ENCODE measurements around the gene SLC22A3.
A peak's percentile ranks its signal among the peaks of the same experiment; 100 is the strongest.

SLC22A3 gene

DNA sequence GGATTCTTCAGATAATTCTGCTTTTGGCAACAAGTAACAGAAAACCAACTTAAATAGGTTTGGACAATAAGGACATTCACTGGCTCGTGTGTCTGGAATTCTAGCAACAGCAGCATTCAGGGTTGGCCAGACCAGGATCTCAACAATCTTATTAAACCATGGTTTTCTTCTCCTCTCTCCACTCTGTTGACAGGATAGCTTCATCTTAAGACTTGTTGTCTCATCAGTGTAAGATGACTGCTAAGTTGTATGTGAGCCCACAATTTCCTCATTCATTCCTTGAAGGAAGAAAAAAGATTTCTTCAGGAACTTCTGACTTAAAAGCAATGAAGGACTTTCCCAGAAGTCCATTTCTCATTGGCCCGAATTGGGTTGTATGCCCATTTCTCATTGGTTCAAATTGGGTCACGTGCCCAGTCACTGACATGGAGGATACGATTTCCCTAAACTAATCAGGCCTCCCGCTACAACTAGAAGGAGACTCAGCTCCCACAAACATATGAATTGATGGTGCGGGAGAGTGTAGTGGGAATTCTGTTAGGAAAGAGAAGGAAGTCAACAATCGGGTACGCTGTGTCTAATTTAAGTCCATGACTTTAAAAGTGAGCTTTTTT is 83.7 kb downstream of the SLC22A3 start:
- Histone ChIP-seq H3K27me3 (ENCODE audit: insufficient read depth, insufficient read length) (no peaks in the 10 kb centered on the region), H3K4me3 (ENCODE audit: insufficient read length, low read depth) (no peak overlapping the region), H3K4me1 (ENCODE audit: insufficient read depth, insufficient read length) (no peaks in the 10 kb centered on the region), H3K9me3 (ENCODE audit: insufficient read depth, low read length) (no peaks in the 10 kb centered on the region), H3K36me3 (ENCODE audit: insufficient read depth, insufficient read length, low read length) (no peaks in the 10 kb centered on the region), H3K9ac (ENCODE audit: insufficient read length, low read depth) (no peak overlapping the region)
- TF ChIP-seq ZNF274 (IDR thresholded peaks at IDR 0.05; ENCODE audit: low read depth, low read length) = no peak
- no peak for TF ChIP-seq SUZ12 (IDR thresholded peaks at IDR 0.05; ENCODE audit: extremely low read depth, insufficient read depth, insufficient read length)
- TF ChIP-seq YY1 (IDR thresholded peaks at IDR 0.05; ENCODE audit: insufficient read depth, insufficient read length) = no peak
- no peak for DNase-seq (ENCODE audit: low read depth, low spot score)

DNA sequence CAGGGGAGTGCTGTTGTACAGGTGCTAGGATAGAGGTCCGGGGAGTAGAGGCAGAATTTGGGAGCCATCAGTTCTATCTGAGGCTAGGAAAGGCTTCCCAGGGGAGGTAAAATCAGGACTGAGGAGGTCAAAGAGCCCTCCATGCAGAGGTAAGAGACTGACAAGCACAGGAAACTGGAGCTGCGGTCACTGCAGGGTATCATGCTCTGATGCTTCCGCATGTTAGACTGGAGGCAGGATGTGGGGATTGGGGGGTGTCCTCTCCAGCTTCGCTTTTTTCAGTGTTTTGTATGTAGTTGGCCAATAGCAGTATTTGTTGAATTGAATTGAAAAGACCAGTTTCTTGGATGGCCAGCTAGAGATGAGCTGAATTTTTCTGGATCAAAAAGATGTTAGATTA is 87.8 kb downstream of the SLC22A3 start:
- TF ChIP-seq YY1 (IDR thresholded peaks at IDR 0.05; ENCODE audit: insufficient read depth, insufficient read length) (no peak), ZNF274 (IDR thresholded peaks at IDR 0.05; ENCODE audit: low read depth, low read length) (no peak), SUZ12 (IDR thresholded peaks at IDR 0.05; ENCODE audit: extremely low read depth, insufficient read depth, insufficient read length) (no peak)
- DNase-seq (ENCODE audit: low read depth, low spot score) = no peak
- Histone ChIP-seq H3K4me3 (ENCODE audit: insufficient read length, low read depth) (no peak overlapping the region), H3K36me3 (ENCODE audit: insufficient read depth, insufficient read length, low read length) (no peaks in the 10 kb centered on the region), H3K4me1 (ENCODE audit: insufficient read depth, insufficient read length) (no peaks in the 10 kb centered on the region), H3K27me3 (ENCODE audit: insufficient read depth, insufficient read length) (no peaks in the 10 kb centered on the region), H3K9me3 (ENCODE audit: insufficient read depth, low read length) (no peaks in the 10 kb centered on the region), H3K9ac (ENCODE audit: insufficient read length, low read depth) (no peak overlapping the region)

DNA sequence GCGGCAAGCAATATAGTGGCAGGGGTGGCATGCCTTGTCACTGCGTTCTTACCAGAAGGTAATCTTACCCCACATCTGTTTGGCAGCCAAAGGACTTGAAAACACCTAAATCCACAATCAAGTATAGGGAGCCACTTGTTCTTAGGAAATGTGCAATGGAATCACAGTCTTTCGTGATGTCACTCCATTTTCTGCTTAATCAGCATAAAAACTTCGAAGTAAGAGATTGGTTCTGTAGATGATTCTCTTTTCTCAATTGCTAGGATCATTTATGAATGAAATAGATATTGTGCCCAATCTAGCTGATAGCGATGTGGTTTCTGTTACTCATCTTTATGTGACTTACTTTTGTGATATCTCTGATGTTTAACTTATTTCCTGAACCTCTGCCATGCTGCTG is 89.0 kb downstream of the SLC22A3 start:
- no peak for DNase-seq (ENCODE audit: low read depth, low spot score)

DNA sequence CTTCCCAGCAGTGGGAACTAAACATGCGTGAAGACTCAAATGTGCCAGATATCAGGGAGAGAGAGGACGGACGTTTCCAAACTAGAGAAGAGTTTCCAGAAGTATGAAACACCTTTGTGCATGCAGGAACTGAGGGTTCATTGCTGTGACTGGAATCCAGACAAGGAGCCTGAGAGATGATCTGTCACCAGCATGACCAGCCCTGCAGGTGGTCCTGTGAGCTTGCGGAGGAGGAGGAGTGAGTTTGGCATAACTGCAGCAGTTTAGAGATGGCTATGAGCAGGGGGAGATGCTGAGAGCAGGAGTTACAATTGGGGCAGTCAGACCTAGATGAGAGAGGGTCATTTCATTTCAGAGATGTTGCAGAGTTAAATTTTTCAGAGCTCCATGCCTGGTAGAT is 89.6 kb downstream of the SLC22A3 start:
- DNase-seq (ENCODE audit: low read depth, low spot score) = no peak
- H3K36me3 ChIP-seq (ENCODE audit: insufficient read depth, insufficient read length, low read length) = no peaks in the 10 kb centered on the region
- H3K4me3 ChIP-seq (ENCODE audit: insufficient read length, low read depth) = no peak overlapping the region
- no peaks in the 10 kb centered on the region for H3K9me3 ChIP-seq (ENCODE audit: insufficient read depth, low read length)
- no peaks in the 10 kb centered on the region for H3K4me1 ChIP-seq (ENCODE audit: insufficient read depth, insufficient read length)
- no peaks in the 10 kb centered on the region for H3K27me3 ChIP-seq (ENCODE audit: insufficient read depth, insufficient read length)
- H3K9ac ChIP-seq (ENCODE audit: insufficient read length, low read depth) = no peak overlapping the region
- TF ChIP-seq YY1 (IDR thresholded peaks at IDR 0.05; ENCODE audit: insufficient read depth, insufficient read length) (no peak), ZNF274 (IDR thresholded peaks at IDR 0.05; ENCODE audit: low read depth, low read length) (no peak), SUZ12 (IDR thresholded peaks at IDR 0.05; ENCODE audit: extremely low read depth, insufficient read depth, insufficient read length) (no peak)

More for the DNA sequence above, 89.0 kb downstream of the SLC22A3 start:
- Histone ChIP-seq H3K9ac (ENCODE audit: insufficient read length, low read depth) (no peak overlapping the region), H3K4me1 (ENCODE audit: insufficient read depth, insufficient read length) (no peaks in the 10 kb centered on the region), H3K27me3 (ENCODE audit: insufficient read depth, insufficient read length) (no peaks in the 10 kb centered on the region), H3K36me3 (ENCODE audit: insufficient read depth, insufficient read length, low read length) (no peaks in the 10 kb centered on the region), H3K9me3 (ENCODE audit: insufficient read depth, low read length) (no peaks in the 10 kb centered on the region), H3K4me3 (ENCODE audit: insufficient read length, low read depth) (no peak overlapping the region)
- no peak for TF ChIP-seq YY1 (IDR thresholded peaks at IDR 0.05; ENCODE audit: insufficient read depth, insufficient read length)
- no peak for TF ChIP-seq SUZ12 (IDR thresholded peaks at IDR 0.05; ENCODE audit: extremely low read depth, insufficient read depth, insufficient read length)
- no peak for TF ChIP-seq ZNF274 (IDR thresholded peaks at IDR 0.05; ENCODE audit: low read depth, low read length)

DNA sequence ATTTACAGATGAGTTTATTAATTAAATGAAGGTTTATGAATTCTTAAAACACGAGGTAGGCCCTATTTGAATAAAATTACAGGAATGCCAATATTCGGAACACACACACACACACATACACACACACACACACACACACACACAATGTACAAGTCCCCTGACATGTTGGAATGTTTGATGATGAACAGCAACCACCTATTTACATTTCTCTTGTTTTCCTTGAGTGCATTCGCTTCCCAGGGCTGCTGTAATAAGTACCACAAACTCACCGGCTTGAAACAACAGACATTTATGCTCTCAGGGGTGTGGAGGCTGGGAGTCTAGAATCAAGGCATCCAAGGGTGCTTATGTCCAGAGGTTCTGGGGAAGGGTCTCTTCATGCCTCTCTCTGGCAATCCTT is 90.3 kb downstream of the SLC22A3 start:
- Histone ChIP-seq H3K27me3 (ENCODE audit: insufficient read depth, insufficient read length) (no peaks in the 10 kb centered on the region), H3K36me3 (ENCODE audit: insufficient read depth, insufficient read length, low read length) (no peaks in the 10 kb centered on the region), H3K4me3 (ENCODE audit: insufficient read length, low read depth) (no peak overlapping the region), H3K9me3 (ENCODE audit: insufficient read depth, low read length) (no peaks in the 10 kb centered on the region), H3K9ac (ENCODE audit: insufficient read length, low read depth) (no peak overlapping the region), H3K4me1 (ENCODE audit: insufficient read depth, insufficient read length) (no peaks in the 10 kb centered on the region)
- TF ChIP-seq ZNF274 (IDR thresholded peaks at IDR 0.05; ENCODE audit: low read depth, low read length) (no peak), SUZ12 (IDR thresholded peaks at IDR 0.05; ENCODE audit: extremely low read depth, insufficient read depth, insufficient read length) (no peak), YY1 (IDR thresholded peaks at IDR 0.05; ENCODE audit: insufficient read depth, insufficient read length) (no peak)
- no peak for DNase-seq (ENCODE audit: low read depth, low spot score)

DNA sequence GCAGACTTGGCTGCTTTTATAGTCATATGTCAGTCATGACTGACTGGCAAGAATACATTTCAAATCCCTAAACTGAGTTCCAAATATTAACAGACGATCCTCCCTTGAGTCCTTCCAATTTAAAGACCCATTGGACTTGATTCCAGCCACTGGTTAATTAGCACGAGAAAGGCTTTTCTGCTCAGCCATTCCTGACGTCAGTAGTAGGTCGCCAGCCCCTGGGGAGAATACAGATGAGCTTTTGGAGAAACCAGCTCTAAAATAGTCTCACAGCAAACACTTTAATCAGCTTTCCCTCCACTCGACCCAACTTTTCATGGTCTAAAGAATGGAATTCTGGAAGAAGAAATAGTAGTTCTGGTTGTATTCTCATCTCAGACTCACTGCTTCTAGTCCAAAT is 91.6 kb downstream of the SLC22A3 start:
- Histone ChIP-seq H3K4me1 (ENCODE audit: insufficient read depth, insufficient read length) (no peaks in the 10 kb centered on the region), H3K4me3 (ENCODE audit: insufficient read length, low read depth) (no peak overlapping the region), H3K9ac (ENCODE audit: insufficient read length, low read depth) (no peak overlapping the region), H3K27me3 (ENCODE audit: insufficient read depth, insufficient read length) (no peaks in the 10 kb centered on the region), H3K9me3 (ENCODE audit: insufficient read depth, low read length) (no peaks in the 10 kb centered on the region), H3K36me3 (ENCODE audit: insufficient read depth, insufficient read length, low read length) (no peaks in the 10 kb centered on the region)
- TF ChIP-seq ZNF274 (IDR thresholded peaks at IDR 0.05; ENCODE audit: low read depth, low read length) = no peak
- no peak for TF ChIP-seq SUZ12 (IDR thresholded peaks at IDR 0.05; ENCODE audit: extremely low read depth, insufficient read depth, insufficient read length)
- no peak for TF ChIP-seq YY1 (IDR thresholded peaks at IDR 0.05; ENCODE audit: insufficient read depth, insufficient read length)
- peak; percentile 9 for DNase-seq (ENCODE audit: low read depth, low spot score)

DNA sequence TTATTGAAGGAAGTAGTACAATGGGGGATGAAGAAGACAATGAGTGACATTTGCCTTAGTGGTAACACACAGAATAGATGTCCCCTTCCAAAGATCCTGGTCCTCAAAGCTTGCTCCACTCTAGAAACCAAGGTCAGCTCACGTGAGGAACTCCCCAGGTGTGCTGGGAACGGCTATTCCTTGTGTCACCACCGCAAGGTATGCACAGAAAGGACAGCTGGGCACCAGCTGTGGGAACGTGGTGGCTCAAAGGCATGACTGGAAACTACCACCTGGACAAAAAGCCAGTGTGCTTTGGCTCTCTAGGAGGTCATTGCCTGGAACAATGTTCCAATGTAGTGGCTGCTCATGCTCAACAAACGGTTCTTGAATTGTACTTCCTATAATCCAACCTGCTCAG is 94.0 kb downstream of the SLC22A3 start:
- no peak overlapping the region for H3K9ac ChIP-seq (ENCODE audit: insufficient read length, low read depth)
- H3K4me3 ChIP-seq (ENCODE audit: insufficient read length, low read depth) = no peak overlapping the region
- no peak for DNase-seq (ENCODE audit: low read depth, low spot score)
- no peaks in the 10 kb centered on the region for H3K36me3 ChIP-seq (ENCODE audit: insufficient read depth, insufficient read length, low read length)
- no peak for TF ChIP-seq SUZ12 (IDR thresholded peaks at IDR 0.05; ENCODE audit: extremely low read depth, insufficient read depth, insufficient read length)
- TF ChIP-seq YY1 (IDR thresholded peaks at IDR 0.05; ENCODE audit: insufficient read depth, insufficient read length) = no peak
- no peak for TF ChIP-seq ZNF274 (IDR thresholded peaks at IDR 0.05; ENCODE audit: low read depth, low read length)
- no peaks in the 10 kb centered on the region for H3K9me3 ChIP-seq (ENCODE audit: insufficient read depth, low read length)
- H3K4me1 ChIP-seq (ENCODE audit: insufficient read depth, insufficient read length) = no peaks in the 10 kb centered on the region
- H3K27me3 ChIP-seq (ENCODE audit: insufficient read depth, insufficient read length) = no peaks in the 10 kb centered on the region
